GM12892 (cell line): ENCODE data around the gene YJU2.

ENCODE experiments used
- POLR2A ChIP-seq: IDR thresholded peaks from 2 replicates; pipeline ENCODE4 v1.6.1; 2011; ENCODE audit warnings: low read depth, low read length, control low read depth
- POLR2AphosphoS5 ChIP-seq: IDR thresholded peaks from 2 replicates; pipeline ENCODE4 v1.6.1; 2011; ENCODE audit warnings: low read depth, low read length, control low read depth
- TAF1 ChIP-seq: IDR thresholded peaks from 2 replicates; pipeline ENCODE4 v1.6.1; 2011; ENCODE audit warnings: low read depth, mild to moderate bottlenecking, control low read depth, low read length, borderline replicate concordance

DNA sequence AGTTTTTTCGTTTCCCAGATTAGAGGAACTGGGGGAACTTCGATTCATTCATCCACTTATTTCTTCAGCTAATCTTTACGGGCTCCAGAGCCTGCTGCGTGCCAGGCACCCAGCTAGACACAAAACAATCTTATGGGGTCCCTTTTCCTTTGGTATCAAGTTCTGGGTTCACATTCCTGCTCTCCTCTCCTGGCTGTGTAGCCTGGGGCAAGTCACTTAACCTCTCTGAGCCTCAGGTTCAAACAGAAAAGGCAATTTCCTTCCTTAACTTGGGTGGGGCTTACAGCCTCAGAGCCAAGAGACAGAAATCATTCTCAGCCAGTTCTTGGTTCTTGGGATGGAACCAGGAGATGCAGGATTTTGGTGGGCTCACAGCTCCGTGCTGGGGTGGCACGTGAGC lies 38.1 kb downstream of the YJU2 start:
- TF ChIP-seq POLR2A, result no peak
- no peak for TF ChIP-seq TAF1
- TF ChIP-seq POLR2AphosphoS5, result no peak
